Measurements from ENCODE around the gene GIT2. TPM values are rescaled to one million over a fixed set of nuclear protein-coding genes. Genes with fewer than 3 reads are reported as not detected.

GIT2 gene
- total and polyA plus RNA-seq, 2 of the 8 experiments (the other 6 are each of a cell fraction or from before 2014, with no cell fraction given): 9.6 to 20.7 TPM

DNA sequence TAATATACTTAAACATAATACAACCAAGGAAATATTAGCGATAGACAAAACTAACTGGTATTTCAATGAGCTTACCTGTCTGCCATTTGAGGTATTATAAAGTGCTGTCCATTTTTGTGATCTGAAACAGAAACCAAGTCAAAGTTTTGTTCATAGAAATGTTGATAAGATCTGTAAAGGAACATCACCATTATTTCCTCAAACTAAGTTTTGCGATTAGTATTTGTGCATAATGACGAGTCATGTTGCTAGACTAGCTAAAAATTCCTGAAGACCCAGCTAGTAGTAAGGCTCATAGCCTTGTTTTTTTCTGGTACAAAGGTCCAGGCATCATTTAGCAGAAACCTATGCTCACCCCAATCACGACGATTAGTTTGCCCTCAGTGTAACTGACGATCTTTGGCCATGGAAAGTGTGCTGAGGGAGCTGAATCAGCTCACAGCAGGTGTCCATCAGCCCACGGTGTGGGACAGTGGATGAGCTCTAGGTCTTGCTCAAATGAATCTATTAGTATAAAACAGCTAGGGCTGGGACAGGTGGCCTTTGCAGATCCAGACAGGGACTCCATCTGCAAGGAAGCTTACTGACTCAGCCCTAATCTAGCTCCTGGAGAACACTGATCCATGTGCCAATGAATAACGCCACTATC is 28.7 kb downstream of the GIT2 start:
- no peaks in the 10 kb centered on the region for H3K4me1 ChIP-seq (replicated peaks in 1 of 4; ENCODE audit: control insufficient read depth in 3 of 4, insufficient read depth in 4 of 4, low read length in 3 of 4)
- FAIRE-seq (no peak), DNase-seq (ENCODE audit: low read depth in 1 of 2, low spot score in 2 of 2) (no peak)

More for the DNA sequence above, 28.7 kb downstream of the GIT2 start:
- ChIA-PET CTCF (ENCODE audit: partially characterized antibody) (interaction anchor here (0.9 to 1.6 kb wide), 5 partner anchors 17 to 57 kb away, joined by 3 to 5 read pairs (median 3); no protein-coding TSS in a partner anchor), POLR2A (ENCODE audit: partially characterized antibody) (interaction anchor here (0.6 kb wide), 1 partner anchor 12 kb away, joined by 3 read pairs; no protein-coding TSS in a partner anchor)
- TF ChIP-seq BACH1 (IDR thresholded peaks at IDR 0.05; ENCODE audit: low read length) (0 out of 2 replicates have a peak, but pooled peaks have one; percentile 46), MAFK (IDR thresholded peaks at IDR 0.05; ENCODE audit: low read depth, low read length) (peak; percentile 32; the same call in 1 of the 2 replicates), JUND (IDR thresholded peaks at IDR 0.05; ENCODE audit: low read length) (no peak)
- H2AFZ ChIP-seq (ENCODE audit: low read length): no peak overlapping the region
- H3K4me3 ChIP-seq (ENCODE audit: extremely low read depth in 1 of 4, insufficient read depth in 2 of 4, low read depth in 3 of 4, low read length in 4 of 4): no peak overlapping the region
- H3K9me3 ChIP-seq (ENCODE audit: insufficient read depth in 2 of 2, low read depth in 1 of 2, low read length in 1 of 2): no peaks in the 10 kb centered on the region
- H3K79me2 ChIP-seq (ENCODE audit: control insufficient read depth in 1 of 2, insufficient read depth in 2 of 2, low read length in 2 of 2): no peaks in the 10 kb centered on the region
- no peak overlapping the region for H4K5ac ChIP-seq (ENCODE audit: insufficient read length, low read depth, low read length)
- no peak overlapping the region for H2BK120ac ChIP-seq (replicated peaks; ENCODE audit: low read depth, low read length)
- H3K27ac ChIP-seq (ENCODE audit: low read depth, low read length): no peak overlapping the region
- H3K14ac ChIP-seq (ENCODE audit: insufficient read length): no peak overlapping the region
- H3K4me2 ChIP-seq (ENCODE audit: insufficient read depth in 1 of 2, low read depth in 2 of 2, low read length in 2 of 2): no peak overlapping the region
- H2BK20ac ChIP-seq (ENCODE audit: low read length): no peak overlapping the region
- H3K9ac ChIP-seq (replicated peaks in 1 of 4; ENCODE audit: extremely low read depth in 1 of 4, low read depth in 3 of 4, low read length in 3 of 4): no peak overlapping the region
- H2BK5ac ChIP-seq (ENCODE audit: low read depth, low read length): no peak overlapping the region
- H3K18ac ChIP-seq (ENCODE audit: extremely low read depth, low read length): no peak overlapping the region
- no peak overlapping the region for H2BK15ac ChIP-seq (ENCODE audit: low read length)
- no peak overlapping the region for H3K4ac ChIP-seq (replicated peaks; ENCODE audit: insufficient read length, low read depth, low read length)
- H3K27me3 ChIP-seq (replicated peaks in 1 of 4; ENCODE audit: control insufficient read depth in 3 of 4, extremely low read depth in 1 of 4, insufficient read depth in 3 of 4, low read length in 3 of 4): no peaks in the 10 kb centered on the region
- H4K8ac ChIP-seq (ENCODE audit: extremely low read depth, insufficient read depth, low read length): no peak overlapping the region; the same call in 1 of the 2 replicates
- no peaks in the 10 kb centered on the region for H3K79me1 ChIP-seq (ENCODE audit: low read depth, low read length)
- no peak overlapping the region for H3K23ac ChIP-seq (ENCODE audit: insufficient read length)
- H3K36me3 ChIP-seq (ENCODE audit: control insufficient read depth in 2 of 4, insufficient read depth in 4 of 4, low read length in 3 of 4): peaks cover 0 to 5% (median 0%) of the 10 kb centered on the region in 4 experiments; a peak in 4 of 8 replicates
- no peak overlapping the region for H4K91ac ChIP-seq (replicated peaks; ENCODE audit: insufficient read length, low read length)
- WGBS, 2 experiments (ENCODE audit: extremely low coverage in 1 of 2, insufficient coverage in 1 of 2, insufficient read length in 1 of 2, insufficient replicate concordance in 2 of 2, low coverage in 1 of 2, low lambda C conversion rate in 2 of 2, missing lambda C conversion rate in 1 of 2): 87% methylated on average over 8 of the region's 8 CpGs; no CpG with 5 or more reads in 1 of the 2 experiments
- no peak overlapping the region for H2AK5ac ChIP-seq (ENCODE audit: low read depth, low read length)
- no peaks in the 10 kb centered on the region for H4K20me1 ChIP-seq (replicated peaks in 1 of 2; ENCODE audit: control insufficient read depth in 1 of 2, insufficient read depth in 2 of 2, low read length in 2 of 2)
- H3K56ac ChIP-seq (replicated peaks; ENCODE audit: insufficient read length, low read depth, low read length): no peak overlapping the region
- no peaks in the 10 kb centered on the region for H3K23me2 ChIP-seq (ENCODE audit: low read depth, low read length)
- H2BK12ac ChIP-seq (ENCODE audit: low read depth, low read length): no peak overlapping the region
